Stimulated activated CD8-positive, alpha-beta memory T cell treated with anti-CD3 and anti-CD28 coated beads, Interleukin-4, amount 100 ng/mL, for 48 hours (primary cell): ENCODE data around the gene SHLD2.
"Not testable (repeated sequence)": the region's sequence is repeated elsewhere in the genome, so short reads cannot be mapped to it uniquely, and the experiment has no call there.

Source experiments
- DNase-seq: peaks from one replicate; pipeline ENCODE4 v3.0.0-alpha.2; 2020

The SHLD2 gene, protein sequence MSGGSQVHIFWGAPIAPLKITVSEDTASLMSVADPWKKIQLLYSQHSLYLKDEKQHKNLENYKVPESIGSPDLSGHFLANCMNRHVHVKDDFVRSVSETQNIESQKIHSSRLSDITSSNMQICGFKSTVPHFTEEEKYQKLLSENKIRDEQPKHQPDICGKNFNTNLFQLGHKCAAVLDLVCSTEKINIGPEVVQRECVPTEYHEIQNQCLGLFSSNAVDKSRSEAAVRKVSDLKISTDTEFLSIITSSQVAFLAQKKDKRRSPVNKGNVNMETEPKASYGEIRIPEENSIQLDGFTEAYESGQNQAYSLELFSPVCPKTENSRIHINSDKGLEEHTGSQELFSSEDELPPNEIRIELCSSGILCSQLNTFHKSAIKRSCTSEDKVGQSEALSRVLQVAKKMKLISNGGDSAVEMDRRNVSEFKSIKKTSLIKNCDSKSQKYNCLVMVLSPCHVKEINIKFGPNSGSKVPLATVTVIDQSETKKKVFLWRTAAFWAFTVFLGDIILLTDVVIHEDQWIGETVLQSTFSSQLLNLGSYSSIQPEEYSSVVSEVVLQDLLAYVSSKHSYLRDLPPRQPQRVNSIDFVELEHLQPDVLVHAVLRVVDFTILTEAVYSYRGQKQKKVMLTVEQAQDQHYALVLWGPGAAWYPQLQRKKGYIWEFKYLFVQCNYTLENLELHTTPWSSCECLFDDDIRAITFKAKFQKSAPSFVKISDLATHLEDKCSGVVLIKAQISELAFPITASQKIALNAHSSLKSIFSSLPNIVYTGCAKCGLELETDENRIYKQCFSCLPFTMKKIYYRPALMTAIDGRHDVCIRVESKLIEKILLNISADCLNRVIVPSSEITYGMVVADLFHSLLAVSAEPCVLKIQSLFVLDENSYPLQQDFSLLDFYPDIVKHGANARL

DNA sequence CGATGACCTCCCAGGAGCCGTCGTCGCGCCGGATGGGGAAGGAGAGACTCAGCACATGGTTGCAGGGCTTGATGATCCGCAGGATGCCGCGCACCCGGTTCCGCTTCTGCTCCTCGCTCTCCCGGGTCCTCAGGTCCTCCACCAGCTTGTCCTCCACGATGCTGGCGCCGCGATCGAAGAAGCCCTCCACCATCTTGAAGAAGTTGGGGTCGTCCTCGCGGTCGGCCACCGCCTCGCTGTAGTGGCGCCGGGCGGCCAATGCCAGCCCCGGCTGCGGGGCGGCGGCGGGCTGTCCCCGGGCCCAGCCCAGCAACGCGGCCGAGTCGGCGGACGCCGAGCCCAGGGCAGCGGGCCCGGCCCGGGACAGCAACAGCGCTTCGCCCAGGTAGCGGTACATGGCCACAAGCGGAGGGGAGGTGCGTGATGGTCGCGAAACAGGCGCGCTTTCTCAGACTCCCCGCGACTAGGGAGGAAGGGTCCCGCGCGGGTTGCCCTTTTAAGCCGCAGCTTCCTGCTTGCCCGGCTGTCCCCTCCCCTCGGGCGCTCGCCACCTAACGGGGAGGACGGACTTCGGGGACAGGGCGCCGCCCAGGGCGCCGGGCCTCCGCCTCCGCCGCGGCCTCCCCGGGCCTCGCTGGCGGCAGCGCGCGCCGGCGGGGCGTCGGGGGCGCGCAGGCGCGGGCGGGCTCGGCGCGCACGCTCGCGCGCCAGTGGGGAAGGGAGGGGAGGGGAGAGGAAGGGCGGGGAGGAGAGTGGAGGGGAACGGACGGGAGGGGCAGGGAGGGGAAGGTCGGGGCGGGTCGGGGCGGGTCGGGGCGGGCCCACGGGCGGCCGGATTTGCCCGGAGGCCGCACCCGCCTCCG, at the start of gene SHLD2, which contains the start of gene GLUD1:
Gene SHLD2 (plus strand): TSS at position 834 of the 863 bp plus-strand sequence. CDS start 56,149 bp downstream, outside the sequence.
Gene GLUD1 (minus strand): TSS at position 471 of the 863 bp plus-strand sequence. CDS start 74 bp downstream, at position 397.
- peak; percentile 91 for DNase-seq

DNA sequence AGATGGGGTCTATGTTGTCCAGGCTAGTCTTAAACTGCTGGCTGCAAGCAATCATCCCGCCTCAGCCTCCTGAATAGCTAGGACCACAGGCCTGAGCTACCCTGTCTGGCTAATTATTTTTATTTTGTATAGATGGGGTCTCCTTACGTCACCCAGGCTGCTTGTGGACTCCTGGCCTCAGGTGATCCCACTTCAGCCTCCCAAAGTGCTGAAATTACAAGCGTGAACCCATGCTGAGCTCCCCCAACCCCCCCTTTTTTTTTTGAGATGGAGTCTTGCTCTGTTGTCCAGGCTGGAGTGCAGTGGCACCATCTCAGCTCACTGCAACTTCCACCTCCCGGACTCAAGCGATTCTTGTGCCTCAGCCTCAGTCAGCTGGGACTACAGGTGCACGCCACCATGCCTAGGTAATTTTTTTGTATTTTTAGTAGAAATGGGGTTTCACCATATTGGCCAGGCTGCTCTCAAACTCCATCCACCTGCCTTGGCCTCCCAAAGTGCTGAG, 49.5 kb upstream of the SHLD2 start:
- DNase-seq: no peak

DNA sequence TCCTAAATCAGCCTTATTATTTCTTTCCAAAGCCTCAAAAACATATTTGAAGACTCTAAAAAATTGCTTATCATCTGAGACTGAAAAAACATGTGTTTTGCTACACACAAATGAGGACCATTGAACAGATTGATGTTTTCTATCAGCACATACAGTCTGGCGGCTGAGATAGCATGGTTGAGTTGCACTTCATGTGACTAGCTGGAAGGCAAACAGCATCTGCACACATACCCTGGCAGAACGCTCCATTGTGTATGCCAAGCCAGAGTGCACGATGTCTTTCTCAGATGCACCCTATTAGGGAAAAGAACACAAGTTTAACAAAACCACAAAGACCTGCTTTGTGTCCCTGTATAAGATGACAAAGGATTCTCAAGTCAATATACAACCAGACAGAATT, 41.9 kb upstream of the SHLD2 start:
- DNase-seq: no peak

GRCh38 chr10:87053577-87054181, 41.3 kb upstream of the SHLD2 start:
- no peak for DNase-seq

DNA sequence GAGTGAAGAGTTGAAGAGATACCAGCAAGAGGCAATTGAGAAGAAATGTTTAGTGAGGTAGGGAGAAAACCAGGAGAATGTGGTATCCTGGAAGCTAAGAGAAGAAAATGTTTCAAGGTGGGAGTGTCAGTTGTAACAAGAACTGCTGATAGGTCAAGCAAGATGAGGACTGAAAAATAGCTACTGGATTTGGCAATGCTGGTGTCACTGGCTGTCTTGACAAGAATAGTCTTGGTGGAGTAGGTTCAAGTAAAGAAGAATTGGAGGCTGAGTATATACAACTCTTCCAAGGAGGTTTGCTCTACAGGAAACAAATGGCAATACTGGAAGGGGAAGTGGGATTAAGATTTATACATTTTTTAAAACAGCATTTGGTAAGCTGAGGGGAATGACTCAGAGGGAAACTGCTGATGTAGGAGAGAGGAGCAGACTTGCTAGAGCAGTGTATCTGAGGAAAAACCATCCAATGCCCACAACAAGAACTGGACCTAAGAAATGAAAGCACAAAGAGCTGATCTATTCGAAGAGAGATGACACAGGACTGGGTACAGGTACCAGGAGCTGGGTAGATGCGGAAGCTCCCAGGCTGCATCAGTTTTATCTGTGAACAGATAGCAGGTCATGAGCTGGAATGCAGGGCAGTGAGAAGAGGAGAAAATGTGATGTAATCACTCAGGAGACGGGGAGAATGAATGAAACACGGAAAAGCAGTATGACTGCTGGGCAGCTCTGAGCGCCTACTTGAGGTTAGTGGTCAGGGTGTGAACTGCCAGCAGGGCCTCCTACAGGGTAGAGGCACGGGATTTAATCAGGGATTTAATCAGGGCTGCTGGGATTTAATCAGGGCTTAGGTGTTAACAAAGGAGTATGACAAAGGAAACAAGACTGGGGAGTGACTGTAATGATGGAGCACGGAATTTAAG, 40.4 kb upstream of the SHLD2 start:
- peak; percentile 29 for DNase-seq

DNA sequence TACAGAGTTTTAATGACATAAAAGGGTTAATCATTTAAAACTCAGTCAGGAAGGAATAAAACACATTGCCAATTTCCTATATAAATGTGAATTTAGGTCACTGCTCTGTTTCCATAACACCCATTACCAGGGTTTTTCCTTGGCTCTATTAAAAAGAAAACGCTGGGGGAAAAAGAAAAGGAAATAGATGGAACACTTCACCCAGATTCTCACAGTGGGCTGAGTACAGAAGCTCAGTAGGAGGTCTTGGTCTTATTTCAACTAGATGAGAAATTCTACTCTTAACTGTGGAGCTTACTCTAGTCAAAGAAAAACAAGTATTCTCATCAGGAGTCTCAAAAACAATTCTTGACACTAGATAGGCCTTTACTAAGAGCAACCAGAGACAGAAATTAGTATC, 36.8 kb upstream of the SHLD2 start:
- no peak for DNase-seq

GRCh38 chr10:87059401-87059800, 35.6 kb upstream of the SHLD2 start:
- DNase-seq: no peak

- DNase-seq: no peak
Observed at GRCh38 chr10:87060280-87060928, 34.6 kb upstream of the SHLD2 start.

DNA sequence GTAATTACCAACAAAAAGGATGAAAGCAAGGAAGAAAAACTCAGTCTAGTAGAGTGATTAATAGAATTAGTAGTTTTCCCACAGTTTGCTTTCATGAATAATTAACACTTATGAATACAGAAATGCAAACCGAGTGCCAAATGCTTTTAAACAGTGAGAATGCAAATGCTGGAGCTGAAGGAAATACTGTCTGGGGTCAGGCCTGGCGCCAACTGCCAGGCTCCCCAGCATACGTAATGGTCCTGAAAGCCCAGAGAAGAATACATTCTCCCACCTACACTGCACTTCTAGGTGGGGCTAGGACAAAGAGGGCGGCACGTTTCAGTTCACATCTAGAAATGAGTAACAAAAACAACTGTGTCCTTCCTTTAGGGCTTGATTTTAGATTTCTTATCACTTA, 30.4 kb upstream of the SHLD2 start:
- DNase-seq: no peak

- no peak for DNase-seq
Observed at GRCh38 chr10:87066178-87066577, 28.8 kb upstream of the SHLD2 start.

DNA sequence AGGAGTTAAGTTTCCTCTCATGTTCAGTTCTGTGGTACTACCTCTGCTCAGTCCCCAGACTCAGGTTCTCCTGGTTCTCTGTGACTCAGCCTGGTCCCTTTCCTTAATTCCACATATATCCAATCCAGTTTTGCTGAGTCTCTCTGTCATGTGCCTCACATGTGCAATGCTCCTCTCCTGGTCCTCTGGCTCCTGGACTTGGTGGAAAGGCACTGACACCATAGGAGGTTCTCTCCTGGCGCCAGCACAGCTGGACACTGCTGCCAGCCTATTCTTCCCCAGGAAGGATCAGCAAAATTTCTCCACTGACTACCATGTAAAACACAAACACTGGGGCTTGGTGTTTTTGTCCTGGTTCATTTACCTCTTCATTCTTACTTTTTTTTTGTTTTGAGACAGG, 28.1 kb upstream of the SHLD2 start:
- DNase-seq: no peak

- DNase-seq: no peak
Observed at GRCh38 chr10:87068281-87068680, 26.7 kb upstream of the SHLD2 start.

DNA sequence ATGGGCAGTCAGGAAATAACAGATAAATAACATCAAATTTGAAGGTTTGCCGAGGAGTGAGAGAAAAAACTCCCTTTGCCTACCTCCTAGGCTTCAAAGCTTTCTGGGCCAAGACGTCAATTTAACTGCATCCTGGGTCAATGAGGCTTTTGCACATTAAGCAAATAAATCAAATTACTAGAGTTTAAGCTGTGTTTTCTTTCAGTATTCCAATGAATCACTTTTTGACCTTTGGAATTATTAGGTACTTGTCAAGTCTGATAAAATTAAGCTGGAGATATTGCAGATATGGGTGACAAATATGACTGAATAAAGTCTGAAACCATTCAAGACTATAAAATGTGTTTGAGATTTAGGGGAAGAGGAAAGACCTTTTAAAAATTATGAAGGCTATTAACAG, 22.6 kb upstream of the SHLD2 start:
- no peak for DNase-seq

- not testable (repeated sequence) for DNase-seq
Observed at GRCh38 chr10:87076421-87076820, 18.6 kb upstream of the SHLD2 start.

DNA sequence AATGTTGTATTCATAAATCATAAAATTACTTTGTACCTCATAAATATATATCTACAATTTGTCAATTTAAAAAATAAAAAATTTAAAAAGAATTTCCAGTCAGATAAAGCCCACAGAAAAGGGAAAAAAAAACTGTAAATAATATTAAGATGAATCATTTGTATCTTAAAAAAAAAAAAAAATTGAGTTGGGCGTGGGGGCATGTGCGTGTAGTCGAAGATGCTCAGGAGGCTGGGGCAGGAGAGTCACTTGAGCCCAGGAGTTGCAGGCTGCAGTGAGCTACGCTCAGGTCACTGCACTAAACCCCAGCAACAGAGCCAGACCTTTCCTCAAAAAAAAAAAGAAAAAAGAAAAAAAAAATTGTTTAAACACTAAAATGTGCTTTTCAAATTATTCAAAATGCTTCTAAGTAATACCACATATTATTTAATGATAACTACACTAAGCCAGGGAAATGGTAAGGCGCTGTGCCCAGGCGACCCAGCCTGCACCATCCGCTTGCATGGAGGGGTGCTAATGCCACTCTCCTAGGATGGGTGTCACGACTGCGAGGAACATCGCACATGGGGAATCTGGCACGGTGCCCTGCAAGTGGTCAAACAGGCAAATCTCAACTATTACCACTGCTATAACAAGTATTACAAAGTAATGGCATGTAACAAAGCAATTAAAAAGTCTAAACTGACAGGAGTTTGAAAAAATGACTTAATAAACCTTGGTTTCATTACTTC, 15.7 kb upstream of the SHLD2 start:
- DNase-seq: no peak

DNA sequence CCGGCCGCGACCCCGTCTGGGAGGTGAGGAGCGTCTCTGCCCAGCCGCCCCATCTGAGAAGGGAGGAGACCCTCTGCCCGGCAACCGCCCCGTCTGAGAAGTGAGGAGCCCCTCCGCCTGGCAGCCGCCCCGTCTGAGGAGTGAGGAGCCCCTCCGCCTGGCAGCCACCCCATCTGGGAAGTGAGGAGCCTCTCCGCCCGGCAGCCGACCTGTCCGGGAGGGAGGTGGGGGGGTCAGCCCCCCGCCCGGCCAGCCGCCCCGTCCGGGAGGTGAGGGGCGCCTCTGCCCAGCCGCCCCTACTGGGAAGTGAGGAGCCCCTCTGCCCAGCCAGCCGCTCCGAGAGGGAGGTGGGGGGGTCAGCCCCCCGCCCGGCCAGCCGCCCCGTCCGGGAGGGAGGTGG, 14.4 kb upstream of the SHLD2 start:
- DNase-seq: not testable (repeated sequence)

- not testable (repeated sequence) for DNase-seq
Observed at GRCh38 chr10:87081574-87081973, 13.4 kb upstream of the SHLD2 start.

- DNase-seq: not testable (repeated sequence)
Observed at GRCh38 chr10:87082219-87082618, 12.8 kb upstream of the SHLD2 start.

DNA sequence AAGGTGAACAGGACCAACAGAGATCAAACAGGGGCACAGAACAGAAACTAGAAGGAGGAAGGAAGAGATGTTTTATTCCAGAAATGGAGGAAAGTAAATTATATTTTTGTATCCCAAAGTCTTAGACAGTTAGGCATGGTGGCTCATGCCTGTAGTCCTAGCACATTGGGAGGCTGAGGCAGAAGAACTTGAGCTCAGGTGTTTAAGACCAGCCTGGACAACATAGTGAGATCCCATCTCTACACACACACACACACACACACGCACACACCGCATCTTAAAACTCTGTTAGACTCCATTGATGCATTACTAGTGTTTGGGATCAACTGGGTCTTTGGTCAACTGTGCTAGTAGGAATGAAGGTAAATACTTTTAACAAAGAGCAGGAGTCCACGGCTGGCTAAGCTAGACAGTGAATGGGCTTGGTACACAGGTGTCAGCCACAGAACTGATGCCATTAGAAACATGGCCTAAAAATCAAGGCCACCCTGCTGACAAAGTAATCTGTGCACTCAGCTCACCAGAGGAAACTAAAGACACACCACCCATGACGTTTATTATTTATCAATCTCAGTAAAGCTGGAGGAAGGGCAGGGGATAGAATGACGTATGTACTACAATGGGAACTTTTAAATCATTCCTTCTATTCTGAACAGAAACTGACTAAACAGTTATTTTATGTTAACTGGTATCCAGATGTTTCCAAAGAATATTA, 11.3 kb upstream of the SHLD2 start:
- DNase-seq: peak; percentile 40
